GM19455 (cell line): ENCODE results near the gene BMPR2.
"Not testable (repeated sequence)": the region's sequence is repeated elsewhere in the genome, so short reads cannot be mapped to it uniquely, and the experiment has no call there.

Source experiments
- ATAC-seq: cut with Tn5 transposase; IDR thresholded peaks from one replicate; pipeline ENCODE4 v1.9.1; 2021; ENCODE audit not compliant: unreplicated experiment

The BMPR2 gene

DNA sequence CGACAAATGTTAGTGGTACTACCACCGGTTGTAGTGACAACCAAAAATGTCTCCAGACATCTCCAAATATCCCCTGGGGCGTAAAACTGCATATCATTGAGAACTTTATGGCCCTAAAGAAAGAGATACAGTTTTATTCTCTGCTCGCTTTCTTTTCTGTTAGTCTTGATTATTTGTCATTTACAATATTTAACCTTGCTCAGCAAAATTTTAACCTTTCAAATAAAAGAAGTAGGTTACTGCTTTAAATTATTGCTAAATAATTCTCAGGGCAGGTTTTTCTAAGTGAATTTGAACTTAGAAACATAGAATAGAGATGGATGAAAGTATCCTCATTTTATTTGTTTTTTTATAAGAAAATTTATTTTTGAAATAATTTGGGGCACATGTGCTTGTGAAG, 67.9 kb downstream of the BMPR2 start:
- no peak for ATAC-seq

- ATAC-seq, result no peak
Observed at GRCh38 chr2:202449344-202449743, 73.2 kb downstream of the BMPR2 start.

GRCh38 chr2:202450785-202451184, 74.7 kb downstream of the BMPR2 start:
- no peak for ATAC-seq

DNA sequence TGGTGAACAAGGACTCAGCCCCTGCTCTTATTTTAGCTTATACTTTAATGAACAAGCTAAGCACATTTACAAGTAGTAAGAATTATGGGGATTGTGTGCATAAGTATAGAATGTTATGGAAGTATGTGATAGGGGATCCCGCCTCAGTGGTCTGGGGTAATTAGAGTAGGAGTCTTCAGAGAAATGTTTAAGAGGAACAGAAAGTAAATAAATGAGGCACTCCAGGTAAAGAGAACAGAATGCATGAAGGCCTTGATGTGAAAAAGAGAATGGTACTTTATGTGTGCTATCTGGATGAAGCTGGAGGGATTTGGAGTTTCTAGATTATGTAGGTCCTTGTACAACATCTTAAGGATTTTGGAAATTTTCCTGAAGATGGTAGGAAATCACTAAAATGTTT, 76.6 kb downstream of the BMPR2 start:
- no peak for ATAC-seq

DNA sequence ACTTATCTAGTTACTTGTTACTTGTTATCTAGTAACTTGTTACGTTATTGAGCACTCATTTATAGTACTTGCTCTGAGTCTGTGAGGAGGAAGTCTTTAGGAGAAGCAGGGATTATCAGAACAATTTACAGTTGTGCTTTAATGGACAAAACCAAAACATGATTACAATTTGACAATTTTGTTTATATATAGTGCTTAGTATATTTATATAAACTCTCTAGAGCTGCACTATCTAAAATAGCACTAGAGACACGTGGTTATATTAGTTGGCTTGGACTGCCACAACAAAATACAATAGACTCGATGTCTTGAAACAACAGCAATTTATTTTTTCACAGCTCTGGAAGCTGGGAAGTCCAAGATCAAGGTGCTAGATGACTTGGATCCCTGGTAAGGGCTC, 78.4 kb downstream of the BMPR2 start:
- no peak for ATAC-seq

DNA sequence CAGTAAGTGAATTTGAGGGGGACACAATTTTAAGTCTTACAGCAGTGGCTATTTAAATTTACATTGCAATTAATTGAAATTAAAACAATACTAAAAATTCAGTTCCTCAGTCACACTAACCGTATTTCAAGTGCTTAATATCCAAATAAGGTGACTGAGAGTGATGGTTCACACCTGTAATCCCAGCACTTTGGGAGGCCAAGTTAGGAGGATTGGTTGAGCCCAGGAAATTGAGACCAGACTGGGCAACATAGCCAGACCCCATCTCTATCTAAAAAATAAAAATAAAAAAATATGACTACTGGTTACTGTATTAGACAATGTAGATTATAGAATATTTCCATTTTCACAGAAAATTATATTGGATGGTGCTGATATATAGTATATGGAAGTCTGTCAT, 79.0 kb downstream of the BMPR2 start:
- no peak for ATAC-seq

DNA sequence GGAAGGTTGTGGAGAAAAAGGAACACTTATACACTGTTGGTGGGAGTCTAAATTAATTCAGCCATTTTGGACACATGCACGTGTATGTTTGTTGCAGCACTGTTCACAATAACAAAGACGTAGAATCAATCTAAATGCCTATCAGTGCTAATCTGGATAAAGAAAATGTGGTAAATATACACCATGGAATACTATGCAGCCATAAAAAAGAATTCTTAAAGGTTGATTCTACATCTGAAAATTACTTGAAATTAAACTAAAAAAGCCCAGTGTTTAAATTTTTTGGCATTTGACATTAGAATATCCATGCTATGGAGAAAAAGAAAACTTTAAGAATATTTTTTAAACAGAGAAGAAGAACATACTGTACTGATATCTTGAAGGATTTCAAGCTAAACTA, 84.0 kb downstream of the BMPR2 start:
- ATAC-seq, result no peak

DNA sequence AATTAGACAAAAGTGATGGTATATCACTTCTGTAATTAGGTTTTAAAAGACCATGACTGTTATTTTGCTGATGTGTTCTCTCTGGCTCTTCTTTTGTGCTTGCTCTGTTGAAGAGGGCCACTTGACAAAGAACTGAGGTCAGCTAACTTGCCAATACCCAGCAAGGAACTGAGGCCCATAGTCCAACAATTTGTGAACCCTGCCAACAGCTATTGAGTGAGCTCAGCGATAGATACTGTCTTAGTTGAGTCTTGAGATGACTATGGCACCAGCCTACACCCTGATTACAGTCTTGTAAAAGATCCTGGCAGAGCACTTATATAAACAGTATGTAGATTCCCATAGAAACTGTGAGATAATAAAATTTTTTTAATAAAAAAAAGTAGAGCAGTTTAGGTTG, 103.0 kb downstream of the BMPR2 start:
- ATAC-seq, result no peak

DNA sequence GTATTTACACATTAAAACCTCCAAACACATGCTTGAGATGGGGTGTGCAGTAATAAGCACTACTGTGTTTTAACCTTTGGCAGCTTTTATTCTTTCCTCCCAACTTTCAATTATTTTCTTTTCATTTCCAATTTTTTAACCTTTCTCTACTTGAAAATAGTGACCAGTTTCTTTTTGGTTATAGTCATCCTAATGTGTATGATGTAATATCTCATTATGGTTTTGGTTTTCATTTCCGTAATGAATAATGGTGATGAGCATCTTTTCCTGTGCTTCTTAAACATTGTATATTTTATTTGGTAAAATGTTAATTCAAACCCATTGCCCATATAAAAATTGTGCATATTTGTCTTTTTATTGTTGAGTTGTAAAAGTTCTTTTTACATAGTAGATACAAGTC, 103.5 kb downstream of the BMPR2 start:
- ATAC-seq, result no peak

GRCh38 chr2:202486351-202486750, 110.2 kb downstream of the BMPR2 start:
- ATAC-seq, result no peak

- ATAC-seq, result no peak
Observed at GRCh38 chr2:202488671-202489070, 112.5 kb downstream of the BMPR2 start.

DNA sequence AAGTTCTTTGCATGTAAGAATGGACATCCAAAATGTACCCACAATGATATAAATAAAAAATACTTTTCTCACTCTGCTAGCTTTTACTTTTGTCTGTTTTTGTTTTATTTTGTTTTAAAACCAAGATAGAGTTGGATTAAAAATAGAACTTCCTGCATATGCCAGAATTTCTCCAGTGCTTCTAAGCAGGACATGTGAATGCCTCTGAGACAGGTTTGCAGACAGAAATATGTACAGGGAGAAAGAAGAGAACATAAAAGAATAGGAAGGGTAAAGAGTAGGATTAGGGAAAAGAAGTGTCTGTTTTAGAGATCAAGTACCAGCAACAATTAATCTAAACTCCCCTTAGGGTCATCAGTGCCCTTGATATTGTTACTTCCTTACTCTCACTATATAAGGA, 114.4 kb downstream of the BMPR2 start:
- no peak for ATAC-seq

GRCh38 chr2:202491514-202491913, 115.4 kb downstream of the BMPR2 start:
- no peak for ATAC-seq

- ATAC-seq, result no peak
Observed at GRCh38 chr2:202494300-202495229, 118.4 kb downstream of the BMPR2 start.

DNA sequence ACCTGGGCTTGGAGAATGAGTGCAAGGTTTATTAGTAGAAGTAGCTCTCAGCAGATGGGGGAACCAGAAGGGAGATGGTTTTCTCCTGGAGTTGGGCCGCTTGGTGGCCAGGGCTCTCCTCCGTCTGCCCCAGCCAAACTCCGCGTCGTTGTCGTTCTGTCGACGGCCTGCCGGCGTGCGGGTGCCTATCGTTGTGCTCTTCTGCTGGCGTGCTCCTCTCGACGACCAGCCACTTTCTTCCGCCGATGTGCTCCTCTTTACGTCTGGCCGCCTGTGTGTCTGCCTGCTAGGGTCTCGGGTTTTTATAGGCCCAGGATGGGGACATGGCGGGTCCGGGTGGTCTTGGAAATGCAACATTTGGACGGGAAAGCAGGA, 119.1 kb downstream of the BMPR2 start:
- no peak for ATAC-seq

GRCh38 chr2:202496835-202497472, 120.8 kb downstream of the BMPR2 start:
- not testable (repeated sequence) for ATAC-seq

GRCh38 chr2:202497473-202497866, 121.3 kb downstream of the BMPR2 start:
- not testable (repeated sequence) for ATAC-seq

DNA sequence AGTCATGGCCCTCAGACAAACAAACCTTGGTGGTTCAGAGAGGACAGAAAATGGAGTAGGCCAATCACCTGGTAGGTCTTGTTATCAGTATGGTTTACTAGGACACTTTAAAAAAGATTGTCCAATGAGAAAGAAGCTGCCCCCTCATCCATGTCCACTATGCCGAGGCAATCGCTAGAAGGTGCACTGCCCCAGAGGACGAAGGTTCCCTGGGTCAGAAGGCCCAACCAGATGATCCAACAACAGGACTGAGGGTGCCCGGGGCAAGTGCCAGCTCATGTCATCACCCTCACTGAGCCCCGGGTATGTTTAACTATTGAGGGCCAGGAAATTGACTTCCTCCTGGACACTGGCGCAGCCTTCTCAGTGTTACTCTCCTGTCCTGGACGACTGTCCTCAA, 123.7 kb downstream of the BMPR2 start:
- not testable (repeated sequence) for ATAC-seq

DNA sequence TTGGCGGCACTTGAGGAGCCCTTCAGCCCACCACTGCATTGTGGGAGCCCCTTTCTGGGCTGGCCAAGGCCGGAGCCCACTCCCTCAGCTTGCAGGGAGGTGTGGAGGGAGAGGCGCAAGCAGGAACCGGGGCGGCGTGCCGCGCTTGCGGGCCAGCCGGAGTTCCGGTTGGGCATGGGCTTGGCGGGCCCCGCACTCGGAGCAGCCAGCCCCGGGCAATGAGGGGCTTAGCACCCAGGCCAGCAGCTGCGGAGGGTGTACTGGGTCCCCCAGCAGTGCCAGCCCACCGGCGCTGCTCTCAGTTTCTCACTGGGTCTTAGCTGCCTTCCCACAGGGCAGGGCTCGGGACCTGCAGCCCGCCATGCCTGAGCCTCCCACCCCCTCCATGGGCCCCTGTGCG, 127.1 kb downstream of the BMPR2 start:
- not testable (repeated sequence) for ATAC-seq

DNA sequence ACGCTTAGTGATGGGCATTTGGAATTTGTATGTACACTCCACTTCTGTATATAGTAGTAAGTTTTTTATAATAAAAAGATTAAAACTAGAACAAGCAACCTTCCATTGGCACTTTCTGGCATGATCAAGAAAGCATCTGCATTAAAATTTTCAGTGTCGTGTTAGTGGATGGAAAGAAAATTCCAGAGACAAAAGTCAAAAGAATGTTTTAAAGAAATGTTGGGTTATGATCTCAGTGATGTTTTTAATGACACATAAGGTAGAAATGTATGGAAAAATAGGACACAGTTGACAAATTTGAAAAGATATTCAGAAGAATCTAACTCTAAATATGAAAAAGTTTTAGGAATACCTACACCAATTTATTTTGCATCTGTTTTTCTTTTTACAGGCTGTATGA, 132.6 kb downstream of the BMPR2 start:
- no peak for ATAC-seq

- ATAC-seq, result no peak
Observed at GRCh38 chr2:202510911-202511310, 134.8 kb downstream of the BMPR2 start.

GRCh38 chr2:202512176-202512575, 136.0 kb downstream of the BMPR2 start:
- no peak for ATAC-seq
